Activated CD4-positive, alpha-beta T cell treated with anti-CD3 and anti-CD28 coated beads for 36 hours (primary cell): Measurements from ENCODE around the gene CNOT3. TPM values are rescaled to one million over a fixed set of nuclear protein-coding genes. Genes with fewer than 3 reads are reported as not detected.
"Not testable (repeated sequence)": the region's sequence is repeated elsewhere in the genome, so short reads cannot be mapped to it uniquely, and the experiment has no call there.

Experiments
- ATAC-seq: fragments of 200-7000 bp; cut with Tn5 transposase; one replicate; pipeline ENCODE4 v1.10.0; 2021; ENCODE audit warnings: mild to moderate bottlenecking, moderate library complexity
- CTCF ChIA-PET: fragments of 350-600 bp; sonication (Branson Sonifier 250); formaldehyde crosslinking; loops from one replicate; lab custom pipeline; 2021; ENCODE audit warnings: antibody characterized with exemption; lab: Charles Lee
- POLR2A ChIA-PET: fragments of 350-600 bp; sonication (Branson Sonifier 250); formaldehyde crosslinking; loops from one replicate; lab custom pipeline; 2021; ENCODE audit warnings: antibody characterized with exemption, inconsistent platforms; lab: Charles Lee
- DNase-seq: peaks from one replicate; pipeline ENCODE4 v3.0.0-alpha.2; 2020
- H3K27ac Mint-ChIP-seq: one replicate; pipeline ENCODE4 v1.8.0; 2021; ENCODE audit warnings: mixed read lengths
- H3K27me3 Mint-ChIP-seq: one replicate; pipeline ENCODE4 v1.8.0; 2021; ENCODE audit warnings: mixed read lengths
- H3K36me3 Mint-ChIP-seq: one replicate; pipeline ENCODE4 v1.8.0; 2021; ENCODE audit warnings: low read depth, mixed read lengths
- H3K4me1 Mint-ChIP-seq: one replicate; pipeline ENCODE4 v1.8.0; 2021; ENCODE audit warnings: mixed read lengths
- H3K4me3 Mint-ChIP-seq: one replicate; pipeline ENCODE4 v1.8.0; 2021; ENCODE audit warnings: mild to moderate bottlenecking, moderate library complexity, mixed read lengths
- H3K9me3 Mint-ChIP-seq: one replicate; pipeline ENCODE4 v1.8.0; 2021; ENCODE audit warnings: low read depth, mixed read lengths
- intact Hi-C, 2 experiments: fragments of 100-400 bp; cut with DNase I in 1 of 2; cut with micrococcal nuclease in 1 of 2; formaldehyde crosslinking; loops; one replicate each; pipeline versions ENCODE4 v1.14.2 to v1.15.1; 2022 to 2024; cut with DNase I, micrococcal nuclease
- total RNA-seq, 2 experiments: library from RNA; stranded (reverse); gene quantifications; one replicate each; pipeline ENCODE4 v1.2.3, GENCODE V29; 2021

The CNOT3 gene
- total RNA-seq, 2 experiments from 2014 or later = 61.0 to 93.8 TPM

DNA sequence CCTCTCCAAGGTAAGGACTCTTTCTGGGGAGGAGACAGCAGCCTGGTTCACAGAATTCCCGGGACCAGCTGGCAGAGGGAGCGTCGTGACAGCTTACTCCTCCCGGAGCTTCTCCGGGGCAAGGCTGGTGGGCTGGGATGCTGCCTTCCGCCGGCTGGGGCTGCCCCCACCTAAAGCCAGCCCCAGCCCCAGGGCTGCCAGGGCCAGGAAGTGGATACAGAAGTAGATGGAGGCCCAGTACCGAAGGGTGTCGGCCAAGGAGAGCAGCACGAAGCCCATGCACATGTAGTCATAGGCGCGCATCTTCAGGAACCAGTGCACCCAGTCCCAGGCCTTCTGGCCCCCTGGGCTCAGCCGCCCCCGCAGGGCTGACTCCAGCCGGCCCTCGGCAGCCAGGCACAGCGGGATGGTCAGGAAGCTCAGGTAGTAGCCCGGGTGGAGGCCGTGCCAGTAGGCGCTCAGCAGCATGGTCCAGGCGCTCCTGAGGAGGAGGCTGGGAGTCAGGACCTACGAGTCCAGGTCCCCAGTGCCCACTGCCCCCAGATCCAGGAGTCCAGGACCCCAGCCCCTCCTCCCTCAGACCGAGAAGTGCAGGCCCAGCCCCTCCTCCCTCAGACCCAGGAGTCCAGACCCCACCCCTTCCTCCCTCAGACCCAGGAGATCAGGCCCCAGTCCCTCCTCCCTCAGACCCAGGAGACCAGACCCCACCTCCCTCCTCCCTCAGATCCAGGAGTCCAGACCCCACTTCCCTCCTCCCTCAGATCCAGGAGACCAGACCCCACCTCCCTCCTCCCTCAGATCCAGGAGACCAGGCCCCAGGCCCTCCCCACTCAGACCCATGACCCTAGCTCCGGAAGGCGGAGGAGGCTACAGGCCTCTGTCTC is 36.6 kb downstream of the CNOT3 start:
- H3K9me3 Mint-ChIP-seq = no peaks in the 10 kb centered on the region
- POLR2A ChIA-PET = interaction anchor here (0.7 kb wide), 1 partner anchor 8 kb away, joined by 3 read pairs; no protein-coding TSS in a partner anchor
- ATAC-seq = no peak
- no peak for DNase-seq
- no peak overlapping the region for H3K4me3 Mint-ChIP-seq
- H3K36me3 Mint-ChIP-seq = peaks cover 20% of the 10 kb centered on the region
- no peaks in the 10 kb centered on the region for H3K27me3 Mint-ChIP-seq
- CTCF ChIA-PET = interaction anchor here (0.6 to 1.4 kb wide), 3 partner anchors 14 to 92 kb away, joined by 3 to 6 read pairs (median 3); partner anchors contain the start of gene LENG1
- H3K27ac Mint-ChIP-seq = no peak overlapping the region
- no peaks in the 10 kb centered on the region for H3K4me1 Mint-ChIP-seq
- intact Hi-C loops = loop anchor here in 1 of 2 experiments (2.0 kb wide), 1 partner anchor 15 kb away; the partner anchor contains the start of gene MBOAT7

GRCh38 chr19:54178581-54179261 is 41.2 kb downstream of the CNOT3 start:
- ATAC-seq = peak; percentile 94
- peaks cover 36% of the 10 kb centered on the region for H3K36me3 Mint-ChIP-seq

DNA sequence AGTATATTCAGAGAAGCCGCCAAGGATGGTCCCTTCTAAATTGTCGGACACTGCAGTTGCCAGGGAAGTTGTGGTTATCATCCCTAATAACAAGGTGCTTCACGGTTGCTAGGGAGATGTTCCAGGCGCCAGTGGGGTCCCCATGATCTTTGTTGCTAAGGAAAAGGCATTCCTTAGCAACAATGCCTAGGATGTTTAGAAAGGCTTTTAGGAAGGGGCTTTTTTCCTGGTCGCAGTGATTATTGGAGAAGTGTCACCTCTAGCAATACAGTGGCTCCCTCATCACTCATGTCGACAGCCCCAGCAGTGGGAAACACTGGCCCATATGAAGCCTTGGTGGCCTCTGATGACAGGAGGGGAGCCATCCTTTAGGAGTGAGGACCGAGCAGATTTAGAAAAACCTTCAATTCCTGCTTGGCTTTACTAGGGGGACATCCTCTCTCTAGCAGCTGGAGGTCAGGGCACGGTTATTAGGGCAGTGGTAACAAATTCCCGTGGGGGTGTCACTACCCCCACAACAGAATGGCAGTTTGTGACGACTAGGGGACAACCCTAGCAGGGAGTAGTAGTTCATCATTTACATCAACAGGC is 41.8 kb downstream of the CNOT3 start:
- no peak for DNase-seq
- Mint-ChIP-seq H3K27me3 (no peaks in the 10 kb centered on the region), H3K27ac (no peak overlapping the region), H3K9me3 (no peaks in the 10 kb centered on the region), H3K36me3 (peaks cover 41% of the 10 kb centered on the region), H3K4me3 (no peak overlapping the region), H3K4me1 (no peaks in the 10 kb centered on the region)
- CTCF ChIA-PET = no interaction called here
- POLR2A ChIA-PET = interaction anchor here (0.9 kb wide), 1 partner anchor 11 kb away, joined by 3 read pairs; no protein-coding TSS in a partner anchor
- no peak for ATAC-seq
- intact Hi-C loops = no loop called here

More at GRCh38 chr19:54178581-54179261, 41.2 kb downstream of the CNOT3 start:
- DNase-seq = peak; percentile 69
- Mint-ChIP-seq H3K4me3 (no peak overlapping the region), H3K4me1 (no peaks in the 10 kb centered on the region), H3K27me3 (no peaks in the 10 kb centered on the region), H3K27ac (no peak overlapping the region), H3K9me3 (no peaks in the 10 kb centered on the region)
- intact Hi-C loops = loop anchor here in 1 of 2 experiments (1.0 kb wide), 1 partner anchor 11 kb away; the partner anchor contains the start of gene MBOAT7
- POLR2A ChIA-PET = interaction anchor here (0.9 kb wide), 1 partner anchor 11 kb away, joined by 3 read pairs; no protein-coding TSS in a partner anchor
- CTCF ChIA-PET = no interaction called here

GRCh38 chr19:54179921-54180461 is 42.4 kb downstream of the CNOT3 start:
- Mint-ChIP-seq H3K36me3 (peaks cover 41% of the 10 kb centered on the region), H3K4me1 (no peaks in the 10 kb centered on the region), H3K27me3 (no peaks in the 10 kb centered on the region), H3K27ac (no peak overlapping the region), H3K9me3 (no peaks in the 10 kb centered on the region), H3K4me3 (no peak overlapping the region)
- ATAC-seq (no peak), DNase-seq (no peak)
- intact Hi-C loops = no loop called here
- CTCF ChIA-PET = interaction anchor here (0.9 kb wide), 1 partner anchor 10 kb away, joined by 3 read pairs; no protein-coding TSS in a partner anchor
- POLR2A ChIA-PET = no interaction called here

- no peaks in the 10 kb centered on the region for H3K9me3 Mint-ChIP-seq
- no peak overlapping the region for H3K27ac Mint-ChIP-seq
- CTCF ChIA-PET = interaction anchor here (0.9 kb wide), 1 partner anchor 11 kb away, joined by 3 read pairs; no protein-coding TSS in a partner anchor
- intact Hi-C loops = no loop called here
- ATAC-seq (no peak), DNase-seq (no peak)
- POLR2A ChIA-PET = no interaction called here
- H3K27me3 Mint-ChIP-seq = no peaks in the 10 kb centered on the region
- no peak overlapping the region for H3K4me3 Mint-ChIP-seq
- peaks cover 40% of the 10 kb centered on the region for H3K36me3 Mint-ChIP-seq
- H3K4me1 Mint-ChIP-seq = no peaks in the 10 kb centered on the region
Measured at GRCh38 chr19:54180691-54181091, 43.1 kb downstream of the CNOT3 start.

GRCh38 chr19:54181894-54182293 is 44.3 kb downstream of the CNOT3 start:
- H3K4me1 Mint-ChIP-seq, CTCF ChIA-PET, DNase-seq, intact Hi-C loops, H3K27me3 Mint-ChIP-seq, H3K4me3 Mint-ChIP-seq, H3K27ac Mint-ChIP-seq, ATAC-seq, H3K9me3 Mint-ChIP-seq: not testable (repeated sequence)
- POLR2A ChIA-PET = interaction anchor here (1.1 kb wide), 1 partner anchor 9 kb away, joined by 5 read pairs; the partner anchor contains the start of gene TSEN34
- H3K36me3 Mint-ChIP-seq = peaks cover 41% of the 10 kb centered on the region

DNA sequence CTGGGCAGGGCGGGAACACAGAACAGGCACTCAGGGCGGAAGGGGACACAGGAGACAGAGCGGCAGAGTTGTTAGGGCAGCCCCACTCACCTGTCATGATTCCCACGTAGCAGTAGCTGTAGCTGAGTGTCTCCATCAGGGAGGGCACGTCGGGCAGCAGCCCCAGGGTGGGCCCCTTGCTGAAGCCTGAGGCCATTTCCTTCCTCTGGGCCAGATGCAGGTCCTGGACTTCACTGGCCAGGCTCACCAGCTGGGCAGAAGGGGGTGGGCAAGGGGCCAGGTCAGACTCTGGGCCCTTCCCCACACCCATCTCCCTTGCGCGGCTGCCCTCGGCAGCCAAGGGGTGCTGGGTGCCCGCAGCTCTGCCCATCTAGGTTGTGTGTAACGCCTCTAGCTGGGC is 45.9 kb downstream of the CNOT3 start:
- no peak for DNase-seq
- Mint-ChIP-seq H3K9me3 (no peaks in the 10 kb centered on the region), H3K4me3 (no peak overlapping the region), H3K27me3 (no peaks in the 10 kb centered on the region), H3K36me3 (peaks cover 46% of the 10 kb centered on the region), H3K27ac (no peak overlapping the region), H3K4me1 (peaks cover 18% of the 10 kb centered on the region)
- intact Hi-C loops = no loop called here
- POLR2A ChIA-PET = no interaction called here
- CTCF ChIA-PET = no interaction called here
- ATAC-seq = no peak

DNA sequence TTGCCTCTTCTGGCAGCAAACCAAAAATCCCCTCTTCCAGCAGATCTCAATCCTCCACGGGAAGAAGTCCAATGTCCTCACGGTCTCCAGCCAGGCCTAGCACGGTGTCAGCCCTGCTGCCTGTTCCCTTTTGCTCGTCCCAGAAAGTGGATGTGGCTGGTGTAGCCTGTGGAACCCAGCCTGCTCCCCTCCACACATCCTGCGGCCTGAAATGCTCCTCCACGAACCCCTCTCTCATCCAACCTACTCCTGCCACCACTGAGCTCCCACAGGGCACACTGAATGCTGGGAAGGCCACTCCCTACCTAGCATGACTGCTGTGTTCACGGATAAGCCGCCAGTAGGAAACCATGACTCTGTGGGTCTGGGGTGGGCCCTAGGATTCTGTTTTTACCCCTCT is 48.8 kb downstream of the CNOT3 start:
- peaks cover 19% of the 10 kb centered on the region for H3K4me1 Mint-ChIP-seq
- ATAC-seq (no peak), DNase-seq (no peak)
- no peak overlapping the region for H3K4me3 Mint-ChIP-seq
- peaks cover 30% of the 10 kb centered on the region for H3K36me3 Mint-ChIP-seq
- intact Hi-C loops = no loop called here
- CTCF ChIA-PET = interaction anchor here (0.6 to 1.1 kb wide), 2 partner anchors 92 to 277 kb away, joined by 3 read pairs; partner anchors contain the start of gene LENG9
- POLR2A ChIA-PET = no interaction called here
- no peaks in the 10 kb centered on the region for H3K9me3 Mint-ChIP-seq
- H3K27me3 Mint-ChIP-seq = no peaks in the 10 kb centered on the region
- H3K27ac Mint-ChIP-seq = no peak overlapping the region

- intact Hi-C loops = no loop called here
- POLR2A ChIA-PET = no interaction called here
- no peaks in the 10 kb centered on the region for H3K9me3 Mint-ChIP-seq
Measured at GRCh38 chr19:54186934-54187381, 49.4 kb downstream of the CNOT3 start.

GRCh38 chr19:54188215-54188871 is 50.8 kb downstream of the CNOT3 start:
- H3K9me3 Mint-ChIP-seq = no peaks in the 10 kb centered on the region
- peaks cover 34% of the 10 kb centered on the region for H3K4me1 Mint-ChIP-seq
- peak overlapping the region; percentile 76 for H3K4me3 Mint-ChIP-seq
- DNase-seq = peak; percentile 73
- no peaks in the 10 kb centered on the region for H3K27me3 Mint-ChIP-seq
- intact Hi-C loops = loop anchor here (1.0 to 2.0 kb wide), 2 partner anchors 14 to 43 kb away; no protein-coding TSS in a partner anchor
- H3K27ac Mint-ChIP-seq = peak overlapping the region; percentile 91
- no peak for ATAC-seq
- ChIA-PET POLR2A (interaction anchor here (0.8 to 4.2 kb wide), 4 partner anchors 13 to 50 kb away, joined by 4 to 75 read pairs (median 24); partner anchors contain the start of genes CNOT3 and RPS9), CTCF (interaction anchor here (0.6 to 2.1 kb wide), 7 partner anchors 20 to 1466 kb away, joined by 3 to 14 read pairs (median 5); partner anchors contain the start of genes CNOT3 and U2AF2)
- peaks cover 37% of the 10 kb centered on the region for H3K36me3 Mint-ChIP-seq

More at GRCh38 chr19:54186934-54187381, 49.4 kb downstream of the CNOT3 start:
- Mint-ChIP-seq H3K36me3 (peaks cover 29% of the 10 kb centered on the region), H3K4me3 (peak overlapping the region; percentile 76), H3K27ac (peak overlapping the region; percentile 91), H3K27me3 (no peaks in the 10 kb centered on the region), H3K4me1 (peaks cover 24% of the 10 kb centered on the region)
- no peak for ATAC-seq
- no peak for DNase-seq
- CTCF ChIA-PET = interaction anchor here (1.1 kb wide), 3 partner anchors 11 to 93 kb away, joined by 3 to 4 read pairs (median 4); no protein-coding TSS in a partner anchor
